GM21381 (cell line): Measurements from ENCODE around the gene ARHGEF7.
A peak's percentile ranks its signal among the peaks of the same experiment; 100 is the strongest.

Experiments
- ATAC-seq: cut with Tn5 transposase; IDR thresholded peaks from one replicate; pipeline ENCODE4 v1.9.1; 2021; ENCODE audit warnings: mild to moderate bottlenecking, moderate library complexity; ENCODE audit not compliant: unreplicated experiment

Gene ARHGEF7

GRCh38 chr13:111132948-111133347 lies 17.8 kb downstream of the ARHGEF7 start:
- no peak for ATAC-seq

GRCh38 chr13:111139452-111139851 lies 24.3 kb downstream of the ARHGEF7 start:
- no peak for ATAC-seq

- no peak for ATAC-seq
Observed at GRCh38 chr13:111139873-111140561, 24.9 kb downstream of the ARHGEF7 start.

GRCh38 chr13:111140562-111141105 lies 25.5 kb downstream of the ARHGEF7 start:
- ATAC-seq = no peak

GRCh38 chr13:111142472-111142871 lies 27.4 kb downstream of the ARHGEF7 start:
- no peak for ATAC-seq

GRCh38 chr13:111143865-111144540 lies 28.9 kb downstream of the ARHGEF7 start:
- ATAC-seq = no peak

GRCh38 chr13:111145071-111145470 lies 30.0 kb downstream of the ARHGEF7 start:
- no peak for ATAC-seq

GRCh38 chr13:111145506-111145905 lies 30.4 kb downstream of the ARHGEF7 start:
- no peak for ATAC-seq

GRCh38 chr13:111152844-111153243 lies 37.7 kb downstream of the ARHGEF7 start:
- ATAC-seq = no peak

- peak; percentile 88 for ATAC-seq
Observed at GRCh38 chr13:111153279-111153976, 38.3 kb downstream of the ARHGEF7 start.

GRCh38 chr13:111153977-111154332 lies 38.8 kb downstream of the ARHGEF7 start:
- ATAC-seq = peak; percentile 41

GRCh38 chr13:111156421-111156820 lies 41.3 kb downstream of the ARHGEF7 start:
- ATAC-seq = no peak

GRCh38 chr13:111158136-111158805 lies 43.2 kb downstream of the ARHGEF7 start:
- no peak for ATAC-seq

GRCh38 chr13:111159362-111160320 lies 44.5 kb downstream of the ARHGEF7 start:
- no peak for ATAC-seq

- no peak for ATAC-seq
Observed at GRCh38 chr13:111160648-111161047, 45.5 kb downstream of the ARHGEF7 start.

- peak; percentile 43 for ATAC-seq
Observed at GRCh38 chr13:111161601-111162600, 46.8 kb downstream of the ARHGEF7 start.

GRCh38 chr13:111165241-111166010 lies 50.3 kb downstream of the ARHGEF7 start:
- peak; percentile 52 for ATAC-seq
